MM.1S (cell line): ENCODE results near the gene ZNF217.
"Not testable (repeated sequence)": the region's sequence is repeated elsewhere in the genome, so short reads cannot be mapped to it uniquely, and the experiment has no call there.

Experiments used
- EZH2 ChIP-seq: fragments of 300-600 bp; sonication (generic); optimal IDR thresholded peaks from 2 replicates; pipeline ENCODE3; 2017; ENCODE audit warnings: low read depth, mild to moderate bottlenecking, antibody characterized with exemption, low read length, mixed read lengths
- EZH2phosphoT487 ChIP-seq: fragments of 300-600 bp; sonication (generic); IDR thresholded peaks from 2 replicates; pipeline ENCODE4 v1.6.1; 2018; ENCODE audit warnings: antibody characterized with exemption, low read length
- TF ChIP-seq, protein P1 (sequence below): fragments of 300-600 bp; sonication (generic); IDR thresholded peaks from 2 replicates; pipeline ENCODE4 v1.5.1; 2016; ENCODE audit warnings: antibody characterized with exemption, low read length, mixed read lengths

- TF ChIP-seq, protein P1, sequence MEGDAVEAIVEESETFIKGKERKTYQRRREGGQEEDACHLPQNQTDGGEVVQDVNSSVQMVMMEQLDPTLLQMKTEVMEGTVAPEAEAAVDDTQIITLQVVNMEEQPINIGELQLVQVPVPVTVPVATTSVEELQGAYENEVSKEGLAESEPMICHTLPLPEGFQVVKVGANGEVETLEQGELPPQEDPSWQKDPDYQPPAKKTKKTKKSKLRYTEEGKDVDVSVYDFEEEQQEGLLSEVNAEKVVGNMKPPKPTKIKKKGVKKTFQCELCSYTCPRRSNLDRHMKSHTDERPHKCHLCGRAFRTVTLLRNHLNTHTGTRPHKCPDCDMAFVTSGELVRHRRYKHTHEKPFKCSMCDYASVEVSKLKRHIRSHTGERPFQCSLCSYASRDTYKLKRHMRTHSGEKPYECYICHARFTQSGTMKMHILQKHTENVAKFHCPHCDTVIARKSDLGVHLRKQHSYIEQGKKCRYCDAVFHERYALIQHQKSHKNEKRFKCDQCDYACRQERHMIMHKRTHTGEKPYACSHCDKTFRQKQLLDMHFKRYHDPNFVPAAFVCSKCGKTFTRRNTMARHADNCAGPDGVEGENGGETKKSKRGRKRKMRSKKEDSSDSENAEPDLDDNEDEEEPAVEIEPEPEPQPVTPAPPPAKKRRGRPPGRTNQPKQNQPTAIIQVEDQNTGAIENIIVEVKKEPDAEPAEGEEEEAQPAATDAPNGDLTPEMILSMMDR, result not testable (repeated sequence)
- TF ChIP-seq EZH2phosphoT487, EZH2: not testable (repeated sequence)
Measured at GRCh38 chr20:53628758-53629157, 35.1 kb upstream of the ZNF217 start.
